HG02763 (cell line): Measurements from ENCODE around the gene SHF.
A peak's percentile ranks its signal among the peaks of the same experiment; 100 is the strongest.

Source experiments
- ATAC-seq: cut with Tn5 transposase; IDR thresholded peaks from one replicate; pipeline ENCODE4 v1.9.1; 2021; ENCODE audit warnings: mild to moderate bottlenecking, moderate library complexity; ENCODE audit not compliant: unreplicated experiment

Gene SHF

DNA sequence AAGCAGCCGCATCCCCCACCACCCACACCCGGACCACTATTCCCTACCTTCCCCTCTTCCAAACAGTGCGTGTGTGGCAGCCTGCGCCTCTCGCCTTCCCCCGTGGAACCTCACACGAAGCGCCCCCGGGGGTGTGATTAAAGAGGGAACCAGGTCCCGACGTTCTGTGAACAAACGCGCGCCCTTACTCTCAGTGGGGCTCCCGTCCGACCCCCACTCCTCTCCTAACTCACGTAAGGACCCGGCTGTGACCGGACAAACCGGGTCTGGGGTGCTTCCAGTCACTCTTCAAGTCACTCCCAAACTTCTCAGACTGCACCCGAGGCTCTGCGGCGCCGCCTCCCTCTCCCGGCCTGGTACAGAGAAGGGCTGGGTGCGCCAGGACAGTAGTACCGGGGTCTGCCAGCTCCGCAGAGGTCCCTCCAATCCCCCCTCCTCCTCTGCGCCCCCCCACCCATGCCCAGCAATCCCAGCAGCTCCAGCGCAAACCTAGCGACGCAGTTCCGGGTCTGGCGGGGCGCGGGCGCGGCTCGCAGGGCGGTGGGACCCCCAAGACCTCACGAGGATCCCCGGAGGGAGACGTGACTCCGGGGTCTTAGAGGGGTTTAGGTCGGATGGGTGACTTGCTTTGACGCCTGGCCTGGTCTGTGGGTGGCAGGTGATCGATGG lies 58.7 kb downstream of the SHF start:
- ATAC-seq = no peak

DNA sequence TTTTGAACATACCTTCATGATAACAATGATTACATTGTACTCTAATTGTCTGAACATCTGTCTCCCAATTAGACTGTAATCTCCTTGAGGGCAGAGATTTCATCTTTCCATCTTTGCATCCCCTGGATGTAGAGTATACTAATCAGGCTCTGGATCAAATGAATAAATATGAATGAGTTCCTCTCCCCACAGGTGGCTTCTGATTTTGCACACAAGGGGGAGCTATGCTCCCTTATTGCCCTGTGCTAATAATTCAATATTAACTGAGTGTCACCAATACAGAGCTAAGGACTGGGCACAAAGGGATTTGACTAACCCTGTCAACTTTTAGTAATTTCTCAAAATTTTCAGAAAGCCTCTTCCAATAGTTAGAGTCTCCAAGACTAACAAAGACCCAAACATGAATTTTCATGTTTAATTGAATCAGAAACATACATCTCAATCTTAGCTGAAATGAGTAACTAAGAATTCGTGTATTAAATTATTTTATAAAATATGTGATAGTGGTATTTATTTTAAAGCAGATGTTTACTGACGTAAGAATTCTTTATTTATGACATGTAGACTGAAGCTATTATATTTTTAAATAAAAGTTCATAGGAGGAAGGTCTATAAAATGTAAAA lies 61.1 kb downstream of the SHF start:
- no peak for ATAC-seq

GRCh38 chr15:45123397-45123796 lies 64.4 kb downstream of the SHF start:
- no peak for ATAC-seq

DNA sequence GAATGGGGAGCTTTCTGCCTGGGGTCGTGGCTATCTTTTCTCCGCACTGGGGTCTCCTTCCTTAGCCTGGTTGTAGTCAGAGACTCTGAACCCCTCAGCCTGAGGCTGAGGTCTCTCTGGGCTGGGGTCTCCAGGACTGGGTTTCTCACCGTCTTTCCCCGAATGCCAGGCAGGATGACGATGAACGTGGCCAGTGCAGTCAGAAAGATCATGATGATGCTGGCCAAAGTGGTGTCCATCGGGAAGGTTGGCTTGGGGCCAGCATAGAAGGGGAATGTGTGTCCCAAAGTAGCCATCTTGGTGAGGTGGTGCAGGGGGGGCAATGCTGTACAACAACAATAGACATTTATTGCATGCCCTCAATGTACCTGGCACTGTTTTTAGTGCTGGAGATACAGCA lies 65.0 kb downstream of the SHF start:
- ATAC-seq = no peak

DNA sequence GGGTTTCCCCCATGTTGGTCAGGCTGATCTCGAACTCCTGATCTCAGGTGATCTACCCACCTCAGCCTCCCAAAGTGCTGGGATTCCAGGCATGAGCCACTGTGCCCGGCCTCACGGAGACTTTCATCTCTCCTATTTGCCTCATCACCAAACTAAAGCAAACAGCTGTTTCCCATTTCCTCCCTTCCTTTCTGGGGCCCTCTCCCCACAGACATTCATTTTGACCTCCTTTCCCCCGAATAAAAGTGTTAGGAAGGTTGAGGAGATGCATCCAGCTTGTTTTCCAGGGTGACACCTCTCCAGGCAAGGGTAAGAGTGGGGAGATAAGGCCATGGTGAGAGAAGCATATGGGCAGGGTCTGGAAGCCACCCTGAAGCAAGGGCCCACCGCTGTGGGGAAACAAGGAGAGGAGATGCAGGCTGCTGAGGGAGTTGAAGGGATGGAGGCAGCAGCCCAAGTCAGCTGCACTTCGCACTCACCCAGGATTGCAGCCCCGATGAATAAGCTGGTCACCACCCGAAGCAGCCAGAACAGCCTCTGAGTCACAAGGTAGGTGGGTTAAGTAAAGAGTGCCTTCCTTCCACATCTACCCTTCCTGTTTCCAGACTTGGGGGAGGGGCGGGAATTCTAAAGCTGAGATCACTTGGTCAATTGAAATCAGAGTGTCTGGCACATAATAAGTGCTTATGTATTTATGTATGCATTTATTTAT lies 65.9 kb downstream of the SHF start:
- ATAC-seq = no peak

GRCh38 chr15:45121020-45121419 lies 66.7 kb downstream of the SHF start:
- no peak for ATAC-seq

GRCh38 chr15:45120081-45120972 lies 67.4 kb downstream of the SHF start:
- no peak for ATAC-seq

DNA sequence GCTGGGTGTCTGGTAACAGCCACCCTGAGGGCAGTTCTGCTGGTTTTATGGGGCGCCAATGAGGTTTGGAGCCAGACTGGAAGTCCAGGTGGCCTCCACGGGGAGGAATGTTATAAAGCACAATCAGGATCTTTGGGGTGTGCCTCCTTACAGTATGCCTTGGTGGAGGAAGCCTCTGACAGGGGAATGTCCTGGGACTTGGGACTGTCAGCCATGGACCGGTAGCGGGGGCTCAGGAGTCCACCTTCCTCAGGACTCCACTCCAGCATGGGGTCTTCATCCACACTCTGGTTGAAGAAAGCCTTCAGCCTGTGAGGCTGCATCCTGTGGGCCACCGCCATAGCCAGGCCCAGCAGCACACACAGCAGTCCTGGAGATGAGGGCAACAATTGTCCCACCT lies 68.8 kb downstream of the SHF start:
- no peak for ATAC-seq

GRCh38 chr15:45118131-45118588 lies 69.6 kb downstream of the SHF start:
- peak; percentile 88 for ATAC-seq

GRCh38 chr15:45117308-45118130 lies 70.2 kb downstream of the SHF start:
- ATAC-seq = no peak
